Lower leg skin (tissue), 4 donors: ENCODE data around the gene EPHA1. TPM values are rescaled to one million over a fixed set of nuclear protein-coding genes. Genes with fewer than 3 reads are reported as not detected.

ENCODE experiments used
- DNase-seq, 2 donors: peaks; one replicate each; pipeline ENCODE4 v3.0.0-alpha.2; 2019; ENCODE audit warnings: low spot score in 2 of 2
- H3K4me3 ChIP-seq: fragments of 200-600 bp; sonication (generic); 2 replicates; pipeline ENCODE4 v1.5.1; 2017; ENCODE audit warnings: mild to moderate bottlenecking, low read depth; ENCODE audit not compliant: poor library complexity, severe bottlenecking
- POLR2A ChIP-seq, 2 donors: fragments of 450-650 bp; IDR thresholded peaks; one replicate each; pipeline ENCODE4 v1.6.1; 2016 to 2017; ENCODE audit warnings: antibody characterized with exemption in 2 of 2, mild to moderate bottlenecking in 1 of 2, moderate library complexity in 1 of 2
- WGBS, 2 donors: methylation state at CpG; one replicate each; pipeline ENCODE4 v1.1.5; 2018; 5-methylcytosine and 5-hydroxymethylcytosine counted together
- intact Hi-C: fragments of 100-400 bp; cut with DNase I; formaldehyde crosslinking; loops from one replicate; pipeline ENCODE4 v1.15.0; 2023; ENCODE audit warnings: low total_unique reads
- total RNA-seq, 4 donors: library from RNA; depleted of rRNA; stranded (reverse); fragments of >200 nt; gene quantifications; one replicate each; pipeline ENCODE4 v1.1.0, GENCODE V29; 2016
- TF ChIP-seq, protein P1 (sequence below), 3 donors: fragments of 450-650 bp; IDR thresholded peaks; one replicate each; pipeline ENCODE4 v1.5.1; 2016; ENCODE audit warnings: antibody characterized with exemption in 3 of 3, mild to moderate bottlenecking in 3 of 3, moderate library complexity in 2 of 3

EPHA1 gene
- total RNA-seq, 4 donors from 2014 or later: 51.7 to 94.5 (median 64.2) TPM

- H3K4me3 ChIP-seq: no peak overlapping the region
- WGBS, 2 donors: 87 to 88% methylated on average over 10 of the region's 10 CpGs
- no peak for TF ChIP-seq POLR2A (IDR thresholded peaks at IDR 0.05)
- TF ChIP-seq, protein P1, sequence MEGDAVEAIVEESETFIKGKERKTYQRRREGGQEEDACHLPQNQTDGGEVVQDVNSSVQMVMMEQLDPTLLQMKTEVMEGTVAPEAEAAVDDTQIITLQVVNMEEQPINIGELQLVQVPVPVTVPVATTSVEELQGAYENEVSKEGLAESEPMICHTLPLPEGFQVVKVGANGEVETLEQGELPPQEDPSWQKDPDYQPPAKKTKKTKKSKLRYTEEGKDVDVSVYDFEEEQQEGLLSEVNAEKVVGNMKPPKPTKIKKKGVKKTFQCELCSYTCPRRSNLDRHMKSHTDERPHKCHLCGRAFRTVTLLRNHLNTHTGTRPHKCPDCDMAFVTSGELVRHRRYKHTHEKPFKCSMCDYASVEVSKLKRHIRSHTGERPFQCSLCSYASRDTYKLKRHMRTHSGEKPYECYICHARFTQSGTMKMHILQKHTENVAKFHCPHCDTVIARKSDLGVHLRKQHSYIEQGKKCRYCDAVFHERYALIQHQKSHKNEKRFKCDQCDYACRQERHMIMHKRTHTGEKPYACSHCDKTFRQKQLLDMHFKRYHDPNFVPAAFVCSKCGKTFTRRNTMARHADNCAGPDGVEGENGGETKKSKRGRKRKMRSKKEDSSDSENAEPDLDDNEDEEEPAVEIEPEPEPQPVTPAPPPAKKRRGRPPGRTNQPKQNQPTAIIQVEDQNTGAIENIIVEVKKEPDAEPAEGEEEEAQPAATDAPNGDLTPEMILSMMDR (IDR thresholded peaks at IDR 0.05): no peak
- peak in 1 of 2 donors; percentile 78 for DNase-seq
- intact Hi-C loops: no loop called here
These were observed 20.6 kb downstream of the EPHA1 start for GRCh38 chr7:143388051-143388450.

GRCh38 chr7:143387156-143387975 lies 21.3 kb downstream of the EPHA1 start:
- peak in 1 of 2 donors; percentile 81 for DNase-seq
- H3K4me3 ChIP-seq: no peak overlapping the region
- intact Hi-C loops: no loop called here
- 90% methylated on average over 22 to 23 of the region's 23 CpGs for WGBS, 2 donors
- TF ChIP-seq POLR2A (IDR thresholded peaks at IDR 0.05): no peak
- TF ChIP-seq, protein P1 (IDR thresholded peaks at IDR 0.05): no peak

GRCh38 chr7:143385891-143386781 lies 22.5 kb downstream of the EPHA1 start:
- no peak for TF ChIP-seq POLR2A (IDR thresholded peaks at IDR 0.05)
- TF ChIP-seq, protein P1 (IDR thresholded peaks at IDR 0.05): no peak
- peak in 1 of 2 donors; percentile 85 for DNase-seq
- intact Hi-C loops: no loop called here
- H3K4me3 ChIP-seq: no peak overlapping the region
- WGBS, 2 donors: 64 to 70% methylated on average over 19 of the region's 19 CpGs

- intact Hi-C loops: no loop called here
- DNase-seq: peak in 1 of 2 donors; percentile 82
- TF ChIP-seq, protein P1 (IDR thresholded peaks at IDR 0.05): no peak
- no peak for TF ChIP-seq POLR2A (IDR thresholded peaks at IDR 0.05)
- no peak overlapping the region for H3K4me3 ChIP-seq
- WGBS, 2 donors: 73 to 75% methylated on average over 14 of the region's 14 CpGs
These were observed 23.7 kb downstream of the EPHA1 start for GRCh38 chr7:143384661-143385631.

- H3K4me3 ChIP-seq: no peak overlapping the region
- TF ChIP-seq, protein P1 (IDR thresholded peaks at IDR 0.05): no peak
- no peak for TF ChIP-seq POLR2A (IDR thresholded peaks at IDR 0.05)
- 64 to 67% methylated on average over 5 of the region's 5 CpGs for WGBS, 2 donors
- peak in 1 of 2 donors; percentile 66 for DNase-seq
- intact Hi-C loops: no loop called here
These were observed 24.5 kb downstream of the EPHA1 start for GRCh38 chr7:143384148-143384547.
